Skin of body (tissue), 2 donors: ENCODE results near the gene MIER3. TPM values are rescaled to one million over a fixed set of nuclear protein-coding genes. Genes with fewer than 3 reads are reported as not detected.

Experiments used
- DNase-seq: peaks from one replicate; lab custom pipeline; 2025; lab: John Stamatoyannopoulos, UW
- total RNA-seq: library from RNA; depleted of rRNA; stranded (reverse); fragments of >200 nt; gene quantifications from one replicate; pipeline ENCODE4 v1.2.3, GENCODE V29; 2014

Gene MIER3
- total RNA-seq, 1 donor from 2014 or later, result 25.5 TPM

GRCh38 chr5:56898213-56898612 is 53.7 kb downstream of the MIER3 start:
- no peak for DNase-seq

- DNase-seq, result no peak
Measured at GRCh38 chr5:56896763-56897162, 55.2 kb downstream of the MIER3 start.

GRCh38 chr5:56893251-56893951 is 58.5 kb downstream of the MIER3 start:
- no peak for DNase-seq

- DNase-seq, result no peak
Measured at GRCh38 chr5:56881571-56881970, 70.4 kb downstream of the MIER3 start.

GRCh38 chr5:56876327-56876726 is 75.6 kb downstream of the MIER3 start:
- DNase-seq, result no peak

GRCh38 chr5:56873056-56873455 is 78.9 kb downstream of the MIER3 start:
- DNase-seq, result no peak

- DNase-seq, result no peak
Measured at GRCh38 chr5:56871777-56872176, 80.1 kb downstream of the MIER3 start.

Other genes with a start within 250 kb of the MIER3 start
- gene MAP3K1, start 136.6 kb downstream of the MIER3 start, total RNA-seq, result 44.2 TPM
- 7.8 TPM for gene SETD9, start 42.5 kb downstream of the MIER3 start, total RNA-seq
- gene GPBP1, start 221.9 kb upstream of the MIER3 start, total RNA-seq, result 114 TPM